ENCODE data around the gene ZNF74.

DNA sequence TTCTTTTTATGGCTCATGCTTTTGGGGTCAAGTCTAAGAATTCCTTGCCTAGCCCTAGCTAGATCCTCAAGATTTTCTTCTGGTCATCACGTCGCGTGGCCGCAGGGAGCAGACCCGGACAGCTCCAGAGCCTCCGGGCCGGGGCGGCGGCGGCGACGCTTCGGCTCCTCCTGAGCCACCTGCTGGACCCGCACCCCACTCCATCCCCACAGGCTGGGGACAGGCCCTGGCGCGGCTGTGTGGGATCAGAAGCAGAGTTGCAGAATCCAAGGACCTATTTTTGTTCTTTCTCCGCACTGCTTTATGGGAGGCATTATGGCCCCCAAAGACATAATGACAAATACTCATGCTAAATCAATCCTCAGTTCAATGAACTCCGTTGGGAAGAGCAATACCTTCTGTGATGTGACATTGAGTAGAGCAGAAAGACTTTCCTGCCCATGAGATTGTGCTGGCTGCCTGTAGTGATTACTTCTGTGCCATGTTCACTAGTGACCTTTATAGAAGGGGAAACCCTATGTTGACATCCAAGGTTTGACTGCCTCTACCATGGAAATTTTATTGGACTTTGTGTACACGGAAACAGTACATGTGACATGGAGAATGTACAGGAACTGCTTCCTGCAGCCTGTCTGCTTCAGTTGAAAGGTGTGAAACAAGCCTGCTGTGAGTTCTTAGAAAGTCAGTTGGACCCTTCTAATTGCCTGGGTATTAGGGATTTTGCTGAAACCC is 56.0 kb downstream of the ZNF74 start:
- TF ChIP-seq, protein P1, sequence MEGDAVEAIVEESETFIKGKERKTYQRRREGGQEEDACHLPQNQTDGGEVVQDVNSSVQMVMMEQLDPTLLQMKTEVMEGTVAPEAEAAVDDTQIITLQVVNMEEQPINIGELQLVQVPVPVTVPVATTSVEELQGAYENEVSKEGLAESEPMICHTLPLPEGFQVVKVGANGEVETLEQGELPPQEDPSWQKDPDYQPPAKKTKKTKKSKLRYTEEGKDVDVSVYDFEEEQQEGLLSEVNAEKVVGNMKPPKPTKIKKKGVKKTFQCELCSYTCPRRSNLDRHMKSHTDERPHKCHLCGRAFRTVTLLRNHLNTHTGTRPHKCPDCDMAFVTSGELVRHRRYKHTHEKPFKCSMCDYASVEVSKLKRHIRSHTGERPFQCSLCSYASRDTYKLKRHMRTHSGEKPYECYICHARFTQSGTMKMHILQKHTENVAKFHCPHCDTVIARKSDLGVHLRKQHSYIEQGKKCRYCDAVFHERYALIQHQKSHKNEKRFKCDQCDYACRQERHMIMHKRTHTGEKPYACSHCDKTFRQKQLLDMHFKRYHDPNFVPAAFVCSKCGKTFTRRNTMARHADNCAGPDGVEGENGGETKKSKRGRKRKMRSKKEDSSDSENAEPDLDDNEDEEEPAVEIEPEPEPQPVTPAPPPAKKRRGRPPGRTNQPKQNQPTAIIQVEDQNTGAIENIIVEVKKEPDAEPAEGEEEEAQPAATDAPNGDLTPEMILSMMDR (IDR thresholded peaks at IDR 0.05; ENCODE audit: borderline replicate concordance, extremely low read depth, low read length, poor library complexity, severe bottlenecking): no peak
- no peak for TF ChIP-seq EZH2 (IDR thresholded peaks at IDR 0.05; ENCODE audit: borderline replicate concordance, low read depth, low read length, severe bottlenecking)

Data from DND-41 (cell line).